Glomerular visceral epithelial cell (primary cell): Measurements from ENCODE around the gene RNF223.
"Not testable (repeated sequence)": the region's sequence is repeated elsewhere in the genome, so short reads cannot be mapped to it uniquely, and the experiment has no call there.

Experiments
- DNase-seq: peaks from one replicate; pipeline ENCODE4 v3.0.0-alpha.2; 2016; ENCODE audit errors: extremely low spot score

The RNF223 gene

GRCh38 chr1:1109743-1110142 is 35.6 kb upstream of the RNF223 start:
- no peak for DNase-seq

GRCh38 chr1:1106510-1107221 is 32.6 kb upstream of the RNF223 start:
- DNase-seq, result no peak

DNA sequence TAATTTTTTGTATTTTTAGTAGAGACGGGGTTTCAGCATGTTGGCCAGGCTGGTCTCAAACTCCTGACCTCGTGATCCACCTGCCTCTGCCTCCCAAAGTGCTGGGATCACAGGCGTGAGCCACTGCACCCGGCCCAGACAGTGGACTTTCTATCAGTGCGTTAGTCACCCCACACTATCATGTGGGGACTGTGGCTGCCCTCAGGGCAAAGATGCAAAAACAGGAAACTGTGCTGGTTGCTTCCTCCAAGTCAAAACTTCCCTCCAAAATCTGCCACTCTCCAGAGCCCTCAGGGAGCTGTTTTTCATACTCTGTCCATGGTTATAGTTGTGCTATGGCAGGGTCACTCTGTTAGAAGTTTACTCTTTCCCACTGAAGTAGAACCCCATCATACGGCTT is 30.0 kb upstream of the RNF223 start:
- DNase-seq, result not testable (repeated sequence)

- no peak for DNase-seq
Measured at GRCh38 chr1:1101503-1101902, 27.4 kb upstream of the RNF223 start.

- DNase-seq, result no peak
Measured at GRCh38 chr1:1100296-1100695, 26.2 kb upstream of the RNF223 start.

DNA sequence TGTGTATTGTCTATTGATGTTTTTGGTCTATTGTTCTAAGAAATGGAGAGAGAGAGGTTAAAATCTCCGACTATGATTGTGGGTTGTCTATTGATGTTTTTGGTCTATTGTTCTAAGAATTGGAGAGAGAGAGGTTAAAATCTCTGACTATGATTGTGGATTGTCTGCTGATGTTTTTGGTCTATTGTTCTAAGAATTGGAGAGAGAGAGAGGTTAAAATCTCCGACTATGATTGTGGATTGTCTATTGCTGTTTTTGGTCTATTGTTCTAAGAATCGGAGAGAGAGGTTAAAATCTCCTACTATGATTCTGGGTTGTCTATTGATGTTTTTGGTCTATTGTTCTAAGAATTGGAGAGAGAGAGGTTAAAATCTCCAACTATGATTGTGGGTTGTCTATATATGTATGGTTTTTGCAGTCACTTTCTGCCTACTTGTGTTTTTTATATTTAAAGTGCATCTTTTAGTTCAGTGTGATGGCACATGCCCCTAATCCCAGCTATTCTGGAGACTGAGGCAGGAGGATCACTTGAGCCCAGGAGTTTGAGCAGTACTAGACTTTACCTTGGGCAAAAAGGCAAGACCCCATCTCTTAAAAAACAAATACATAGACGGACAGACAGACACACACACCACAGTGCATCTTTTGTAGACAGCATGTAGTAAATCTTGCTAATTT is 25.5 kb upstream of the RNF223 start:
- DNase-seq, result no peak

DNA sequence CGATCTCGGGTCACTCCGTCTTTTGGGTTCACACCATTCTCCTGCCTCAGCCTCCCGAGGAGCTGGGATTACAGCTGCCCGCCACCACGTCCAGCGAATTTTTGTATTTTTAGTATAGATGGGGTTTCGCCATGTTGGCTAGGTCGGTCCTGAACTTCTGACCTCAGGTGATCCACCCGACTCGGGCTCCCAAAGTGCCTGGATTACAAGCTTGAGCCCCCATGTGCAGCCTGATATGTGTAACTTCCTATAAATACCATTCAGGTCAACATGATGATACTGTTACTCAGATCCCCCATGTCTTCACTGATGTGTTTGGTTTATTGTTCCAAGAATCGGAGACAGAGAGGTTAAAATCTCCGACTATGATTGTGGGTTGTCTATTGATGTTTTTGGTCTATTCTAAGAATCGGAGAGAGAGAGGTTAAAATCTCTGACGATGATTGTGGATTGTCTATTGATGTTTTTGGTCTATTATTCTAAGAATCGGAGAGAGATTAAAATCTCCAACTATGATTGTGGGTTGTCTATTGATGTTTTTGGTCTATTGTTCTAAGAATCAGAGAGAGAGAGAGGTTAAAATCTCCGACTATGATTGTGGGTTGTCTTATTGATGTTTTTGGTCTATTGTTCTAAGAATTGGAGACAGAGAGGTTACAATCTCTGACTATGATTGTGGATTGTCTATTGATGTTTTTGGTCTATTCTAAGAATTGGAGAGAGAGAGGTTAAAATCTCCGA is 24.7 kb upstream of the RNF223 start:
- DNase-seq, result no peak

DNA sequence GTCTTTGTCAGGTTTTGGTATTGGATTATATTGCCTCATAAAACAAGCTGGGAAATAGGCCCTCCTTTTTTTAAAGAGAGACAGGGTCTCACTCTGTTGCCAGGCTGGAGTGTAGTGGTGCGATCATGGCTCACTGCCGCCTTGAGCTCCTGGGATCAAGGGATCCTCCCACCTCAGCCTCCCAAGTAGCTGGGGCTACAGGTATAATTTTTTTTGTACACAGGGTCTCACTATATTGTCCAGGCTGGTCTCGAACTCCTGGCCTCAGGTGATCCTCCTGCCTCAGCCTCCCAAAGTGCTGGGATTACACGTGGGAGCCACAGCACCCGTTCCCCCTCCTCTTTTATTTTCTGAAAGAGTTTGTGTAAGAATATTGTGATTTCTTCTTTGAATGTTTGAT is 22.0 kb upstream of the RNF223 start:
- DNase-seq, result not testable (repeated sequence)

- no peak for DNase-seq
Measured at GRCh38 chr1:1094981-1095380, 20.9 kb upstream of the RNF223 start.

- DNase-seq, result no peak
Measured at GRCh38 chr1:1093610-1093943, 19.5 kb upstream of the RNF223 start.

GRCh38 chr1:1092894-1093609 is 18.9 kb upstream of the RNF223 start:
- DNase-seq, result no peak

GRCh38 chr1:1092149-1092855 is 18.2 kb upstream of the RNF223 start:
- DNase-seq, result no peak

DNA sequence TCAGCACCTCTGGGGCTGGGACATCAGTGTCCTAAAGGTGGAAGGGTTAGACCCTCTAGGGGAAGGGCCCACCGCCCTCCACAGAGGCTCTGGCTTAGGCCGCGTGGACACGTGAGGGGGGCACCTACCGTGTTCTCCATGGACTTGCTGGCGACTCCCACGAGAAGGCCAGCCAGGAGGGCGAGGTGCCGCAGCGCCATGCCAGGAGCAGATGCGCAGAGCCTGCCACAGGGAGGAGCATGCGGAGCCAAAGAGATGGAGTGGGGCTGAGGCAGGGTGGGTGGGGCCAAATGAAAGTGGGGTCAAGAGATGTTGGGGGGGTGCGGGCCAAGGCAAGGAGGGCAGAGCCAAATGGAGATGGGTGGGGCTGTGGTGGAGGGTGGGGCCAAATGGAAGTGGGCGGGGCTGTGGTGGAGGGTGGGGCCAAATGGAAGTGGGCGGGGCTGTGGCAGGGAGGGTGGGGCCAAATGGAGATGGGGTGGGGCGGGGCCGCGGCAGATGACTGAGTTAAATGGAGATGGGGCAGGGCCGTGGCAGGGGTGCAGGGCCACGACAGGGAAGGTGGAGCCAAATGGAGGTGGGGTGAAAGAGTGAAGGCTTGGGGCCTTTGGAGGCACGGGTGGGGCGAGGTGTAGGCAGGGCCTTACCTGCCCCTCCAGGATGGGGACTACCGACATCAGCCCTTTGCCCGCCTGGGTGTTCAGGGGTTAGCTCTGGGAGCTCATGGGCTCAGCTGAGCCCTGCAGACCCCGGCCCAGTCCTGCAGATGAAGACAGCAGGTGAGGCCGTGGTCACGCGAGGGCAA is 17.4 kb upstream of the RNF223 start:
- DNase-seq, result no peak

DNA sequence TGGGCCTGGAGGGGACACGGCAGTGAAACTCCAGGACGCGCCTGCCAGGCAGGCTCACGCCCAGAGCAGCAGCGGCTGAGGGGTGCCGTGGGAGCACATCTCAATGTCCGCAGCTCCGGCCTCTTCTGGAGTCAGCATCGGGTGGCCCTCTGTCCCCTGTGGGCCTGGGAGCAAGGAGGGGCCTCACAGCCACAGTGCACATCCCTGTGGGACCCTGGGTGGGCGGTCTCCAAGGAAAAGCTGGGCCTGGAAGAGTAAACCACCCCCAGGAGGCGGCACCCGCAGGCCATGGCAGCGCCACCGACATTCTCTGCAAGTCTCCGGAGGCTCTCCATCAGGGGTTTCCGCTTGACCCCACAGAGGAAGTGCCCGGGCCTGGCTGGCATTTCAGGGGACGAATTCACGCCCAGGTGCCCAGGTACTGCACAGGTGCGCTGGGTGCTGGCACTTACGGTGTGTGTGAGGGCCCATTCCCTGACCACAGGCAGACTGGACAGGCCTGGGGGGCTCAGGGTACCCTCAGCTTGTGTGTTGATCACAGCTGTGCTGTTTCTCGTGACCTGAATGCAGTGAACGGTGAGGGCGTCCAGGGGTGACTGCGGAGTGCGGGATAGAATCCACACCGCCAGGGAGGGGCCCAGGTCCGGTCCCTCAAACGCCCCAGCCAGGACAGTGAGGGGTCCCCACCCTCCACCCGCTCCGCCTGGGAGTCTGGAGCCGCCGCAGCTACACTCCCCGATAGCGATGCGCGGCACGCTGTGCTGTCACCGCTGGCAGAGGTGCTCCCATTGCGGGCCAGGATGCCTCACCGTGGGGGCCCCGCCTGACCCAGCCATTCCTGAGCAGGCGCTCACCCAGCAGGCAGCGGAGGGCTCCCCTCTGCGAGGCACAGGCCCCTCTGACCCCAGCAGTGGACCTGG is 16.6 kb upstream of the RNF223 start:
- no peak for DNase-seq

GRCh38 chr1:1089731-1090423 is 15.8 kb upstream of the RNF223 start:
- DNase-seq, result no peak

GRCh38 chr1:1088801-1089680 is 14.9 kb upstream of the RNF223 start:
- DNase-seq, result no peak

DNA sequence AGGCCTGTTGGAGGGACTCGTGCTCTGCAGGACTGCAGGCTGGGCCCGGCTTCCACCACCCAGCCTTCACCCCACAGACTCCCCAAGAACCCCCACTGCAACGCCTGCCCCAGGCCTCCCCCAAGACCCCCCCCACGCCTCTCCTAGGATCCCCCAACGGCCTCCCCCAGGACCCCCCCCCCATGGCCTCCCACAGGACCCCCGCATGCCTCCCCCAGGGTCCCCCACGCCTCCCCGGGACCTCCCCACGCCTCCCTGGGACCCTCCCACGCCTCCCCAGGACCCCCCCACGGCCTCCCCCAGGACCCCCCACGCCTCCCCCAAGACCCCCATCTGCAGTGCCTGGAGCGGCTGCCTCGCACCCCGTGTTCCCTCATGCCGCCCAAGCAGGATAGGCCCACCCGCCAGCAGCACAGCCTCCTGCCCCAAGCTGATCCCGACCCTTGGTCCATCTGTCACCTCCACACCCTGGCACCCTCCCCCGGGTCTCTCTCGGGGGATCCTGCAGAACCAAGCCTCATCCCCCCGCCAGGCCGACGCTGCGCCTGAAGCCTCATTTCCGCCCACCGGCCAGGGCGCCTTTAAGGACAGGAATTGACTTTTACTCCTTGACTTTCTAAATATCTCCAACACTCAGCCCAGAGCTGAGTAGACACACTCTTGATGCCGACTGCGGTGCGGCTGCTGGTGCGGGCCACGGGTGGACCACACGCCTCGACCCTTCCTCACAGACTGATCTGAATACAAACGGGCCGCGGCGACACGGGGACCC is 14.1 kb upstream of the RNF223 start:
- no peak for DNase-seq
